HG03159 (cell line): ENCODE measurements around the gene AP4S1.
"Not testable (repeated sequence)": the region's sequence is repeated elsewhere in the genome, so short reads cannot be mapped to it uniquely, and the experiment has no call there.

ENCODE experiments used
- ATAC-seq: cut with Tn5 transposase; IDR thresholded peaks from one replicate; pipeline ENCODE4 v1.9.1; 2021; ENCODE audit warnings: mild to moderate bottlenecking, moderate library complexity; ENCODE audit not compliant: unreplicated experiment

The AP4S1 gene

DNA sequence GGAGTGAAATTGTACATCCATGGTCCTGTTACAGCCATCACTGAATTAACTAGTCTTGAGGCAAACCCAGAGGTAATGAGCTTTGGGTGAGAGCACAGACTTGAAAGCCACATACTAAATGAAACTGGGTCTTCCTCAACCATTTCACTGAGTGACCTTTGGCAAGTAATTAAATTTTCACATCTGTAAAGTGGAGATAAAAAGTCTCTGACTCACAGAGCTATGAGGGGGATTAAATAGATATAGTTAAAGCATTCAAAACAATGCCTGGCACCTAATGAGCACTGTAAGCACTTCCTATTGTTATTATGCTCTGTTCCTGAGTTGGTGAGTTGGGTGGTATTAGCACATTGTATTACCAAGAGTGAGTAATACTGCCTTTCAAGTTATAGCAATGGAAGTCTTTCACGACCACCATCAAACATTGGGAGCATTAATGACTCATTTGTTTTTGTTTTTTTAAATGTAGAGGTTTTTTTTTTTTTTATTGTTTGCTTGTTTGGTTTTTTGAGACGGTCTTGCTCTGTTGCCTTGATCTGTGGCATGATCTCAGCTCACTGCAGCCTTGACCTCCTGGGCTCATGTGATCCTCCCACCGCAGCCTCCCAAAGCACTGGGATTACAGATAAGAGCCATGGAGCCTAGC, 13.2 kb downstream of the AP4S1 start:
- no peak for ATAC-seq

DNA sequence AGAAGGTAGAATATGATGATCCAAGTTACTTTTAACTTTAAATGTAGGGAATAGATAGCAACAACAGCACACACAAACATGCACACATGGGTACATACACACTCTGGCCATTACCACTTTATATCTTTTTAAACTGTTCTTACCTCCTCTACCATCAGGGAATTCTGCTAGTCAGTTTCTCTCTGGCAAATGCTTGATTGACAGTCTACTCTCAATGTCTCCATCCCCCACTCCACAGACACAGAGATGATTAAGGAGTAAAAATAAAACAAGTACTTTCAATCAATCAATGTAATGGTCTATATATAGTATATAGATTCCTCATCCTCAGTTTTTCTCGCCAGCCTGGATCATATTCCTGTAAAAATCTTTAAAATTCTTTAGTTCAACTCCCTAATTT, 16.9 kb downstream of the AP4S1 start:
- ATAC-seq = no peak

DNA sequence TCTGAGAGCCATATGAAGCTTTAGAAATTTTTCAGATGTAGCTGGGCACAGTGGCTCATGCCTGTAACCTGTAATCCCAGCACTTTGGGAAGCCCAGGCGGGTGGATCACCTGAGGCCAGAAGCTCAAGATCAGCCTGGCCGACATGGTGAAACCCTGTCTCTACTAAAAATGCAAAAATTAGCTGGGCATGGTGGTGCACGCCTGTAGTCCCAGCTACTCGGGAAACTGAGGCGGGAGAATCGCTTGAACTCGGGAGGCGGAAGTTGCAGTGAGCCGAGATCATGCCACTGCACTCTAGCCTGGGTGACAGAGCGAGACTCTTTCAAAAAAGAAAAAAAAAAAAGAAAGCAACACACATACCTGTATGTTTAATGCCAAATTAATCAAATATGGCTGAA, 17.4 kb downstream of the AP4S1 start:
- ATAC-seq = not testable (repeated sequence)

DNA sequence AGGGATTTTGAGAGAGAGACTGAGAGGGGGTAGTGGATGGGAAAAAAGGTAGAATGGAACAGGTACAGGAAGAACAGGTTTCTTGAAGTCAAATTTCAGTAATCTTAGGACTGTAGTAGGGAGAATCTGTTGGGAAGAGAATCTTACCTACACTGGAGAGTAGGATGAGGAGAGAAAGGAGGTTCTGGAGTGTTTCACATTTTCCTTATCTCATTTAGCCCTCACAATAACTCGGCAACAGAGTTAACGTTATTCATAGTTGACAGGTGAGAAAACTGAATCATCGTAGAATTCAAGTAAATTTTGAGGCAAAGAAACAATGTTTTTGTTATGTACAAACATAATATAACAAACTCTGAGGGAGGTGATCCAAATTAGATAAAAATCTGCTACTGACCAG, 17.9 kb downstream of the AP4S1 start:
- ATAC-seq = no peak

DNA sequence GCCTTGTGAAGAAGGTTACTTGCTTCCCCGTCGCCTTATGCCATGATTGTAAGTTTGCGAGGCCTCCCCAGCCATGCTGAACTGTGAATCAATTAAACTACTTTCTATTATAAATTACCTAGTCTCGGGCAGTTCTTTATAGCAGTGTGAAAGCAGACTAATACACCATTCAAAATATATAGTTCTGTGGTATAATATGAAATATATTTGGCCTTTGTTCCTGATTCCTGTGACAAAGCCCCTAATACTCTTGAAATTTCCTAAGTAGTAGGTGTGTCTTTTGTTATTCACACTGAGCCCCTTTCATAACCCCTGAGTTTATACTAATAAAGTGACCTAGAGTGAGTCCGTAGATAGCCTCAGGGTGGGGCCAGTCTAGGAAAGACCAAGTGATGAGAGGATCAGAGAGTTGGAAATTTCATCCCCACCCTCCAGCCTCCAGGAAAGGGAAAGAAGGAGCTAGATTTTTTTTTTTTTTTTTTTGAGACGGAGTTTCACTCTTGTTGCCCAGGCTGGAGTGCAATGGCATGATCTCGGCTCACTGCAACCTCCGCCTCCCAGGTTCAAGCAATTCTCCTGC, 20.1 kb downstream of the AP4S1 start:
- ATAC-seq = no peak

DNA sequence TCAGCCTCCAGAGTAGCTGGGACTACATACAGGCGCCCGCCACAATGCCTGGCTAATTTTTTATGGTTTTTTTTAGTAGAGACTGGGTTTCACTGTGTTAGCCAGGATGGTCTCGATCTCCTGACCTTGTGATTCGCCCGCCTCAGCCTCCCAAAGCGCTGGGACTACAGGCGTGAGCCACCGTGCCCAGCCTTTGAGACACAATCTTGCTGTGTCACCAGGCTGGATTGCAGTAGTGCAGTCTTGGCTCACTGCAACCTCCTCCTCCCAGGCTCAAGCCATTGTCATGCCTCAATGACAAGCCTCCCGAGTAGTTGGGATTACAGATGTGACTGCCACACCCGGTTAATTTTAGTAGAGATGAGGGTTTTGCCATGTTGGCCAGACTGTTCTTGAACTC, 22.1 kb downstream of the AP4S1 start:
- ATAC-seq = no peak

DNA sequence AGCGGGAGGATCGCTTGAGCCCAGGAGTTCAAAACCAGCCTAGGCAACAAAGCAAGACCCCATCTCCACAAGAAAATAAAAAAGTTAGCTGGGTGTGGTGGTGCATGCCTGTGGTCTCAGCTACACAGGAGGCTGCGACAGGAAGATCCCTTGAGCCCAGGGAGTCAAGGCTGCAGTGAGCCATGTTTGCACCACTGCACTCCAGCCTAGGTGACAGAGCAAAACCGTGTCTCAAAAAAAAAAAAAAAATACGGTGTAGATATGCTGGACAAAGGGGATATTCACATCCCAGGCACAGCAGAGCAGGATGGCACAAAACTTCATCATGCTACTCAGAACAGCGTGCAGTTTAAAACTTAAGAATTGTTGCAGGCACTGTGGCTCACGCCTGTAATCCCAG, 25.6 kb downstream of the AP4S1 start:
- ATAC-seq = no peak

DNA sequence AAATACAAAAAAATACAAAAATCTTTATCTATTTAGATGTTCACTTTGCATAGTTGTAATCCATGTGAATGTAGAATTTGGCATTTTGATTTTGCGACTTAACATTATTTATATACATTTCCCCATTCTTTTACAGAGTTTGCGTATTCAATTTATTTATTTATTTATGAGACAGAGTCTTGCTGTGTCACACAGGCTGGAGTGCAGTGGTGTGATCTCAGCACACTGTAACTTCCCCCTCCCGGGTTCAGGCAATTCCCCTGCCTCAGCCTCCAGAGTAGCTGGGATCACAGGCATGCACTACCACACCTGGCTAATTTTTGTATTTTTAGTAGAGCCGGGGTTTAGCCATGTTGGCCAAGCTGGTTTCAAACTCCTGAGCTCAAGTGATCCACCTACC, 26.1 kb downstream of the AP4S1 start:
- no peak for ATAC-seq

DNA sequence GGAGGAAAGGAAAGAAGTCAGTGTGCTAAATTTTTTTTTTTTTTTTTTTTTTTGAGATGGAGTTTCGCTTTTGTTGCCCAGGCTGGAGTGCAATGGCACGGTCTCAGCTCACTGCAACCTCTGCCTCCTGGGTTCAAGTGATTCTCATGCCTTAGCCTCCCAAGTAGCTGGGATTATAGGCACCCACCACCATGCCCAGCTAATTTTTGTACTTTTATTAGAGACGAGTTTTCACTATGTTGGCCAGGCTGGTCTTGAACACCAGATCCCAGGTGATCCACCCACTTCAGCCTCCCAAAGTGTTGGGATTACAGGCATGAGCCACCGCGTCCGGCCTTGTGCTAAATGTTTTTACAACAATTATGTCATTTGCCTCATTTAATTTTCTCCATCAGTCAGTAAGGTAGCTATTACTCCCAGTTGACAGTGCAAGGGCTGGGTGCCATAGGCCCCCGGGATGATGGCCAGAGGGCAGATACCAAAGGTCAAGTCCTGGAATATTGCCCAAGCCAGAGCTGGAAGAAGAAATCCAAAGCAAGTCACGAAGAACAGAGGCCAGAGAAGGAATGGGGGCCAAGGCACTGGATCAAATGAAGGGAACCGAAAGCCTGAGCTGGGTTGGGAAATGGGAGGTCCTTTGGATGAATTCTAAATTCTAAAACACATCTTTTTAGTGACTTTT, 27.6 kb downstream of the AP4S1 start:
- ATAC-seq = not testable (repeated sequence)

DNA sequence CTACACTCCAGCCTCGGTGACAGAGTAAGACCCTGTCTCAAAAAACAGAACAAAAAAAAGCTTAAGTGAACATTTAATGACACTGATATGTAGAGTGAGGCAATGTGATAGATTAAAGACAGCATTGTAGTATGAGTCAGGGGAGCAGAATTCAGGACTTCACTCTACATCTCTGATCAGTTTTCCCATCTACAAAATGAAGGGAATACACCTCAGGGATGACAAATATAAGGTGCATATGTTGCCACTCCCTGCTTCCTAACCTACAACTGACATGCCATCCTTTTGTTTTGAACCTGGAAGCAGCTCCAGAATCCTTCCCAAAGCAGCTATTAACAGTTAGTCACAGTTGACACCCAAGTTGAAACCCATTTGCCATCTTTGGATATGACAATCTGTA, 31.6 kb downstream of the AP4S1 start:
- ATAC-seq = no peak

DNA sequence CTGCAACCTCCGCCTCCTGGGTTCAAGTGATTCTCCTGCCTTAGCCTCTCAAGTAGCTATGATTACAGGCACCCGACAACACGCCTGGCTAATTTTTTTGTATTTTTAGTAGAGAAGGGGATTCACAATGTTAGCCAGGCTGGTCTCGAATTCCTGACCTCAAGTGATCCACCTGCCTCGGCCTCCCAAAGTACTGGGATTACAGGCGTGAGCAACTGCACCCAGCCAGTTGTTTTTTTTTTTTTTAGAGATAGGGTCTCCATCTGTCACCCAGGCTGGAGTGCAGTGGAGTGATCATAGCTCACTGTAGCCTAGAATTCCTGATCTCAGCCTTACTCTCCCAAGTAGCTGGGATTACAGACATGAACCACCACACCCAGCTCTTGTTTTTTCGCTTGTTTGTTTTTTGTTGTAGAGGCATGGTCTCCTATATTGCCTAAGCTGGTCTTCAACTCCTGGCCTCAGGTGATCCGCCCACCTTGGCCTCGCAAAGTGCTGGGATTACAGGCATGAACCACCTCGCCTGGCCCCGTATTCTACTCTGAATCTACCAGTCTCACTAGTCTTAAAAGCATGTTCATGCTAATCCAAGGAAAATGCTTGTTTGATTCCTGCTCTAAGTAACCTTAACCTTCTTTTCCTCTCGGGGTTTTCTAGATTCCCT, 32.4 kb downstream of the AP4S1 start:
- no peak for ATAC-seq

DNA sequence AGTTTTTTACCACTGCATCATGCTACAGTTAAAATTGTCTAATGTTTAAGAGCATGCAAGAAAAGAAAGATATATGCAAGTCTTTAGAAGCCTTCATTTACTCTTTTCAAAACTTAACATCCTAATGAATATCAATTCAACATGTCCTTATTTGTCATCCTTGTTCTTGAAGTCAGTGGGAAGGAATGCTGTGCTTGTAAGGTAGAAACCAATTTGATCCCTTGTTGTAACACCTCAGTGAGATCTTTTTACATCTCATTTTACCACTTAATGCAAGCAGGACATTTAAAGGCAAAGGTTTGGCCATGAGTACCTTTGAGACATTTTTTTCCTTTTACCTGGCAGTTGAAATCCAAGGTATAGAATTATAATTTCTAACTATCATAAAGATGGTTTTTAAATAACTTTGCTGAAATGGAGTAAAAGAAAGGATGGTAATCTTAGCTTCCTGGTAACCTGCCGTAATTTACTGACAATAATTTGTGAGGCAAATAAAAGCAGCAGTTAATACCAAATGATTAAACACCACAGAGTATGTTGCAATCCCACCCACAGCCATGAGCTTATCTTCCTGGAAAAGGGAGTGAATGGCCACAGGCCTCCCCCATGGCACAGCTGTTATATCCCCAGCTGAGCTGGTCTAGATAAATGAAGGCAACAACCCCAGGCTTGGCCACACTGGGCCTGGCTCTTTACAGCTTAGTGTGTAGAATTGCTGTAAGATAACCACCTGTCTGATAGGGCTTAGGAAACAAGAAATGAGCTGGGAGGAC, 33.9 kb downstream of the AP4S1 start:
- ATAC-seq = no peak

DNA sequence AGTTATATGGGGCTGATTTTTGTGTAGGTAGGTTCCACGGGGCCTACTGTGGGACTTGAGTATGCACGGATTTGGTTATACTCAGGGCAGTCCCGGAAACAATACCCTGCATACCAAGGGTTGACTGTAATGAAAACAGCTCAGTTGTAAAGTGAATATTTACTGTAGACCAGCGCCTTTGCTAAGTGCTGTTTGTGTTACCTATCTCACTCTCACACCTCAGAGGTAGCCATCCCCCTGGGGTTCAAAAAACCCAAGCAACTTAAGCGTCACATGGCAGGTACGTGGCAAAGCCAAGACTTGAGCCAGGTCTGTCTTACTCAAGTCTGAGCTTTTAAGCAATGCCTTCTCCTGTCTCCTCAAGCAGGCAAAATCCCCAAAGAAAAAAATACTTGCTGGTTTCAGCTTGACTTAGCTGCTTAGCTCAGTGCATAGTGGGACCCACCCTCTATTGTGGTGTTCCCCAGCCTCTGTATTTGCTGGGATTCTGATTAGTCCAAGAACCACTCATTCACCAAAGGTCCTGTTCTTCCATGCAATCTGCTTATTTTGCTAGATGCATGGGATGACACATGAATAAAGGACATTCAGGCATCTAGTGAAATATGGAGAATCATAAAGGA, 34.9 kb downstream of the AP4S1 start:
- ATAC-seq = no peak

DNA sequence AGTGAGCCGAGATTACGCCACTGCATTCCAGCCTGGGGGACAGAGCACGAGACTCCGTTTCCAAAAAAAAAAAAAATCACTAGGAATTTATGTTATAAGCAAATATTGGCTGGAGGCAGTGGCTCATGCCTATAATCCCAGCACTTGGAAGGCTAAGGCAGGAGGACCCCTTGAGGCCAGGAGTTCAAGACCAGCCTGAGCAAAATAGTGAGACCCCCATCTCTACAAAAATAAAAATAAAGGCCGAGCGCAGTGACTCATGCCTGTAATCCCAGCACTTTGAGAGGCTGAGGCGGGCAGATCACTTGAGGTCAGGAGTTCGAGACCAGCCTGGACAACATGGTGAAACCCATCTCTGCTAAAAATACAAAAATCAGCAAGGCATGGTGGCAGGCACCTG, 37.5 kb downstream of the AP4S1 start:
- not testable (repeated sequence) for ATAC-seq

DNA sequence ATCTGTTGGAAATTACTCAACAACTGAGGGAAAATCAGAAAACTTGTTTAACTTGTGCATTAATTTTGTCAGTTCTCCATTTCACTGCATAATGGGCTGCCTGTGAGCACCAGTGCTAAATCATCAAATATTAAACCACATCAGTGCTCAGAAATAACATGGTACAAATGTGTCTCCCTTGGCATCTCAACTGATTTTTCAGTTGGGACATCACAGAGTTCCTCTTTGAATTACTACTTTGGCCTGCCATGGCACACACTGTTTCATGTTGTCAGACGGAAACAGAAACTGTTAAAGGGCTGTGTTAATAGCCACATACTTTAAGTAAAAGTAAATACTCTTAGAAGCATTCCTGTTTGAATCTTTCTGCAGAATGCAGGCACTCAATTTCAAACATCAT, 42.8 kb downstream of the AP4S1 start:
- no peak for ATAC-seq

DNA sequence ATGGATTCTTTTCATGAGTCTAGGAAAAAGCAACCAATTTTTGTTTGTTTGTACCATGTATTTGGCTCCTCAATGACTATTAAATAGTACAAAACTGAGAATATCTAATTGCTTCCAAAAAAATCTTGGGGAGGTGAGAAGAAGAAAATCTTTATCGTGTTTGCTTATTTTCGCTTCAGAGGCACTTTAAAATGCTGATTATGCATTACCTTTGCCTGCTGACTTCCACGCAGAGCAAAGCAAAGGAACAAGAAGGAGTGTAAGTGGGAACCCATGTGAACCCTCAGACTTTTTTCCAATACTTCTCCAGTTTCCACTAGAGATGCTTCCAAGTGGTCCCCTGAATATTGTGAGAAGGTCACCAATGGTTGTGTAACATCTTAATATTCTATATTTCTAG, 43.9 kb downstream of the AP4S1 start:
- no peak for ATAC-seq

DNA sequence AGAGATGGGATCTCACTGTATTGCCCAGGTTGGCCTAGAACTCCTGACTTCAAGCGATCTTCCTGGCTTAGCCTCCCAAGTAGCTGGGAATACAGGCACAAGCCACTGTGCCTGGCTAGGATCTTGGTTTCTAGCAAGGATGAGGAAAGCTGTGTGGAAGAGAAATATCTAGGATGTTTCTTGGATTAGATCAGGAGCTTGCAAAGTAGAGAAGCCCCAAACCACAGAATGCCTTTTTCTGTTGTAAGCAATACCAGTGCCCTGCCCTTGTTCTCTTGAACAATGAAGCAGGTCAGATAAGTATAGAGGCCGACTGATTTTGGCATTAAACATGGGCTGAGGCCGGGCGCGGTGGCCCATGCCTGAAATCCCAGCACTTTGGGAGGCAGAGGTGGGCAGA, 45.0 kb downstream of the AP4S1 start:
- ATAC-seq = no peak

DNA sequence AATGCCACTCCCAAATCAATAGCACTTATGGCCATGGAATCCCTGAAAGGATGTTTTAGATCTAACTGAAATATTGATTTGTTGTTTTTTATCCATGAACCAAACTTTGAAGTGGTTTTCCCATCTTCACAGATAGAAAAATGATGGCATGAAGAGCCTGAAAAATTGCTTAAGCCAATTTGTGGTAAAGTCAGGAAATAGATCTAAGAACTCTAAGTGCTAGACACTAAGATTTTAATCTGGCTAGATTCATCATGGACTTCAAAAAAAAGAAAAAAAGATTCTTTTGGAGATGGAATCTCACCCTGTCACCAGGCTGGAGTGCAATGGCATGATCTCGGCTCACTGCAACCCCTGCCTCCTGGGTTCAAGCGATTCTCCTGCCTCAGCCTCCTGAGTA, 45.7 kb downstream of the AP4S1 start:
- ATAC-seq = no peak

DNA sequence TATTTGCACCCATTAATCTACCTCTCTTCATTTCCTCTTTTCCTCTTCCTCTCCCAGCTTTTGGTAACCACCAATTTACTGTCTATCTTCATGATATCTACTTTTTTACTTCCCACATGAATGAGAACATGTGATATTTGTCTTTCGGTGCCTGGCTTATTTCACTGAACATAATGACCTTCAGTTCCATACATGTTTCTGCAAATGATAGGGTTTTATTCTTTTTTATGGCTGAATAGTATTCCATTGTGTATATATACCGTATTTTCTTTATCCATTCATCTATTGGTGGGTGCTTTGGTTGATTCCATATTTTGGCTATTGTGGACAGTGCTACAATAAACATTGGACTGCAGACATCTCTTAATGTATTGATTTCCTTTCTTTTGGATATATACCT, 49.7 kb downstream of the AP4S1 start:
- no peak for ATAC-seq

DNA sequence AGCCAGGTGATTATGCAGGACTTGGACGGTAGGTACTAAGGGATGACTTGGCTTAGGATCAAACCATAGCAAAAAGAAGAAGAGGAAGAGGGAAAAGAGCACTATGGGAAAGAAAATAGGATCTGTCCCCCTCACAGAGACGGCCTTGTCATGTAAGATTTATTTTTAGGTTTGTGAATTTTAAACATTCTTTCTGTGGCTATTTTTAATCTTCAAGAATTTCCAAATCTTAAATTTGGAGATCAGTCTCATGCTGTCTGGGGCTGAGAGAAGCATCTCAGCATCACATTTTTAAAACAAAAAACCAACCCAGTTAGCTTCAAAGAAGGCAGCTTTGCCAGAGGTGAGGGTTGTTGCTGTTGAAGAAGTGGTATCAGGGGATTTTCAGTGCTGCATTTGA, 53.3 kb downstream of the AP4S1 start:
- no peak for ATAC-seq

DNA sequence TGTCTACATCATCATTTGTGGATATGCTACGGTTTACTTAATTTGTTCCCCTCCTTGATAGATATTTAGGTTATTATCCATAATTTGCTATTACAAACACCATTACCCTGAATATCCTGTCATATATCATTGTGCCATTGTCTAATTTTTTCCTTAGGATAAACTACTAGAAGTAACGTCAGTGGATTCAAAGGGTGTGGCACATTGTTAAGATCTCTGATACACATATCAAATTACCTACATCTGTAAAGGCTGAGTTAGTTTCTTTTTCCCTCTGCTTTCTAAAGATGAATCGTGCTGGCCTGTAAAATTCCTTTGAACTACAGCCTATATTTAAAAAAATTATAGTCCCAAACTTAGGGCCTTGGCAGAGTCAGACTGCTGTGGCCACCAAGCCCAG, 54.6 kb downstream of the AP4S1 start:
- ATAC-seq = no peak
